Stimulated activated CD8-positive, alpha-beta memory T cell treated with anti-CD3 and anti-CD28 coated beads, Interleukin-15, amount 100 ng/mL, for 1 hour (primary cell): ENCODE data around the gene MTFP1.
"Not testable (repeated sequence)": the region's sequence is repeated elsewhere in the genome, so short reads cannot be mapped to it uniquely, and the experiment has no call there.

Experiments
- DNase-seq: peaks from one replicate; pipeline ENCODE4 v3.0.0-alpha.2; 2020; ENCODE audit warnings: low read depth

Gene MTFP1

DNA sequence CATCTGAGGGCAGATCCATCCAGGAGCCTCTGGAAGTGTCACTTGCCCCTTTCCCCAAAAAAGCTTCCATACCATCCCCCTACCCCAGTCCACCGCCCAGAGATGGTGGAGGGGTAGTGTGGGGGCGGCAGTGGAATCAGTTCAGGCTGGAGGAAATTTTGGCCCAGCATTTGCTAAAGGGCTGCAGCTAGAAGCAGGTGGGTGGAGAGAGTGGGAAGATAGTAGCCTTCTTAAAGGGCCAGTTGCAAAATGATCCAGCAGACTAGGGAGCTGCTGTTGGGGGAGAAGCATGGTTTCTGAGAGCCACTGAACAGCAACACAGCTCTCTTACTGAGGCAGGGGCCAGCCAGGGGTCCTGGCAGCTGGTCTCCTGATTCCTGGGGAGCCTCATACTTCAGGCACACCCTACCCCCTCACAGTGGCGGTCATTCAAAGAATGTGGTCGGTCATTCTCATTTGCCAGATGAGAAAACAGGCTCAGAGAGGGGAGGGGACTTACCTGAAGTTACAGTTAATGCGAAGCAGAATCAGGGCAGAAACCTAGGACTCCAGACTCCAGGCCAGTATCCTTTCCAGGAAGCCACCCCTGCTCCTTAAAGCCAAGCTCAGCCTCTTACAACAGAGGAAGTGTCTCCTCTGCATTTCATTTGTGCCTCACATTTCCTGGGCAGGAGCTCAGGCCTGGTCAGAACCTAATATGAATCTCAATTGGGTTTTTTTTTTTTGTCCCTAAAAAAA, 23.4 kb upstream of the MTFP1 start:
- DNase-seq = no peak

DNA sequence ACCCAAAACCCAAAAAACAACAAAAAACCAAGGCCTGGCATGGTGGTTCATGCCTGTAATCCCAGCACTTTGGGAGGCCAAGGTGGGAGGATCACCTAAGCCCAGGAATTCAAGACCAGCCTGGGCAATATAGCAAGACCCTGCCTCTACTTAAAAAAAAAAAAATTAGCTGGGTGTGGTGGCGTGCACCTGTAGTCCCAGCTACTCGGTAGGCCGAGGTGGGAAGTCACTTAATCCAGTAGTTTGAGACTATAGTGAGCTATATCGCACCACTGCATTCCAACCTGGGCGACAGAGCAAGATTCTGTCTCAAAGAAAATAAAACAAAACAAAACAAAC, 22.8 kb upstream of the MTFP1 start:
- DNase-seq = not testable (repeated sequence)

DNA sequence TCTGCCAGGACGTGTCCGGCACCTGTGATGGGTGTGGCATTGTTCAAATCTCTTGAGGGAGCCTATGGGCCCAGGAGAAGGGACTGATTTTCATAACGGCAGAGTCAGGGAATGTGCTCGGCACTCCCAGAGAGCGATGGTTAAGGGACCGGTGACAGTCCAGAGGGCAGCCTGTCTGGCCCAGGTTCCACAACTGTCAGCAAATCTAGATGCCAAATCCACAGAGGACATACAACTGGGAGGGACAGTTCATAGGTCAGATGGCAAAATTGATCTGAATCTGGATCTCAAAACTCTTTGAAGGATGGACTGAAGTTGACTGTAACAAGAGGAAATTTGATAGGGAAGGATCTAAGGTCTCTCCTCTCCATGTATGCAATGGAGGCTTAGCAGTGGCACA, 21.3 kb upstream of the MTFP1 start:
- no peak for DNase-seq

DNA sequence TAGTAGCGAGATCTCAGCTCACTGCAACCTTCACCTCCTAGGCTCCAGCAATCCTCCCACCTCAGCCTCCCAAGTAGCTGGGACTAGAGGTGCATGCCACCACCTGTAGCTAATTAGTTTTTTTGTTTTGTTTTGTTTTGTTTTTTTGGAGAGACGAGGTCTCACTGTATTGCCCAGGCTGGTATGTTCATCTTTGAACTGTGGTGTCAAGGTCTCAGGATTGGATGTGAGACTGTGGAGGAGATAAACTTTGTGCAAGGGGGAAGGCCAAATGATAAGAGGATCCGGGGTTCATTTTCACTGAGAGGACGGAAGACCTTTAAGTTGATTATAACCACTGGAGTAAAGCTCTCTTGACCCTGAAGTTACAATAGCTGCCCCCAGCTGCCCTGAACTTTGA, 19.8 kb upstream of the MTFP1 start:
- no peak for DNase-seq

DNA sequence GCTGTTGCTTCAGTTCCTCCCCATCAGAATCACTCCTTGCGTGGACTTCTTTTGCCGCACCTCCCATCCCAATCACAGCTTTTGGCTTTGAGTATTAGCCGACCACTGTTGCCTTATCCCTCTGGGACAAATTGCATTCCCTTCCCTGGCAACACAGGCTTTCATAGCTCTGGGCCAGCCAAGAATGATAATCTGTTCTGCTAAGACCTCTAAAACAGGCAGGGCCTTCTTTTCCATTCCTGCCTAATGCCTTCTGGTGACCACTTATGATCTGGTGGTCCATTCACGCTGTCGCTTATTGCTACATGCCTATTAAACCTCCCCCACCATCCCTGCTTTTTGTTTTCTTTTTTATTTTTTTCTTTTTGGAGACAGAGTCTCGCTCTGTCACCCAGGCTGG, 19.2 kb upstream of the MTFP1 start:
- DNase-seq = no peak

DNA sequence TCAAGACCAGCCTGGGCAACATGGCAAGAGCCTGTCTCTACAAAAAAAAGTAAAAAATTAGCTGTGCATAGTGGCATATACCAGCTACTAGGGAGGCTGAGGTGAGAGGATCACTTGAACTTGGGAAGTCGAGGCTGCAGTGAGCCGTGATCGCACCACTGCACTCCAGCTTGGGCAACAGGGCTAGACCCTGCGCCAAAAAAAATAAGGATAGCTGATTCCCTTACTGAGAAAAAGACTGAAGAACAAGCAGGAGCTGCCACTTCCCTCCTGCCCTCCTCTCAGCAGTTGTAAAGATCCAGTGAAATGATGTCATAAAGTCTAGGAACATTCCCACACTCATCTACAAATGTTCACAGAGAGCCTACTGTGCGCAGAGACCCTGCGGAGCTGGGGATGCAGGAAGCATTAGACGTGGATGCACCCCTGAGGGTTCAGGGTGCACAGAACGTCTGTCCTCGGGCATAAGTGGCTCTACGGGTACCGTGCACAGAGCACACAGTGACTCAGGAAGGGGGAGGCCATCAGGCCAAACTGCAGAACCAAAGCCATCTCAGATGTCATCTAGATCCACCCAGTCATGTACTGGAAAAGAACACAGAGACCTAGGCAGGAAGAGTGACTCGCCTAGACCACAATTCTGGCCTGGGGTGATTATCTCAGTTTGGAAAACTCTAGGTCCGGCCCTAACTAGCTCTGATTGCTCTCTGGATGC, 17.0 kb upstream of the MTFP1 start:
- no peak for DNase-seq

DNA sequence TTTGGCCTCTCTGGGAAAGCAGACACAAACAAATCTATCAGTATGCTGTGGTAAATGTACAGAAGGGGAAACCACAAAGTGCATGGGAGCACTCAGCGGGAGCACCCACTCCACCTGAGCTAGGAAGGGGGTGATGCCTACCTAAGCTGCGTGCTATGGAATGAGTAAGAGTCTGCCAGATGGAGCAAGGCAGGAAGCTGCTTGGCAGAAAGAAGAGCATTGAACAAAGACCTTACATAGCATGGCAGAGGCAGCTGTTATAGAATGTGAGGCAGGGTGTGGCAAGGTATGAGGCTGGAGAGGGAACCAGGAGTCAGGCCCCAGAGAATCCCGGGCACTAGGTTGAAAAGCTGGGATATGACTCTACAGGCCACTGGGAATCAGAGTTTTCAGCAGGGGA, 13.8 kb upstream of the MTFP1 start:
- no peak for DNase-seq

DNA sequence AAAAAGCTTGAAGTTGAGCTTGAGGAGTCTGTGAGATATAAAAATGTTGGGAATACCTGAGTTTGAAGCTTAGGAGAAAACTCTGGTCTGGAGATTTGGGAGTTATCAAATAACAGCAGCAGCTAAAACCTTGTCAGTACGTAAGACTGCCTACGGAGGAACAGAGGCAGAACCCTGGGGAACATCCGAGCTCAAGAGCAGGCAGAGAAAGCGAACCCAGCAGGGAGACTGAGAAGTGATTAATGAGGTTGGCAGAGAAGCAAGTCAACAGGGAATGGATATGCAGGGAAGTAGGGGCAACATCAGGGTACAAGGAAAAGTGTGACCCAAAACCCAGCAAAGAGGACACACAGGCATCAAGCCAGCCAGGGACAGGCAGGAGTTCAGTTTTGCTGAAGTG, 12.6 kb upstream of the MTFP1 start:
- DNase-seq = no peak

DNA sequence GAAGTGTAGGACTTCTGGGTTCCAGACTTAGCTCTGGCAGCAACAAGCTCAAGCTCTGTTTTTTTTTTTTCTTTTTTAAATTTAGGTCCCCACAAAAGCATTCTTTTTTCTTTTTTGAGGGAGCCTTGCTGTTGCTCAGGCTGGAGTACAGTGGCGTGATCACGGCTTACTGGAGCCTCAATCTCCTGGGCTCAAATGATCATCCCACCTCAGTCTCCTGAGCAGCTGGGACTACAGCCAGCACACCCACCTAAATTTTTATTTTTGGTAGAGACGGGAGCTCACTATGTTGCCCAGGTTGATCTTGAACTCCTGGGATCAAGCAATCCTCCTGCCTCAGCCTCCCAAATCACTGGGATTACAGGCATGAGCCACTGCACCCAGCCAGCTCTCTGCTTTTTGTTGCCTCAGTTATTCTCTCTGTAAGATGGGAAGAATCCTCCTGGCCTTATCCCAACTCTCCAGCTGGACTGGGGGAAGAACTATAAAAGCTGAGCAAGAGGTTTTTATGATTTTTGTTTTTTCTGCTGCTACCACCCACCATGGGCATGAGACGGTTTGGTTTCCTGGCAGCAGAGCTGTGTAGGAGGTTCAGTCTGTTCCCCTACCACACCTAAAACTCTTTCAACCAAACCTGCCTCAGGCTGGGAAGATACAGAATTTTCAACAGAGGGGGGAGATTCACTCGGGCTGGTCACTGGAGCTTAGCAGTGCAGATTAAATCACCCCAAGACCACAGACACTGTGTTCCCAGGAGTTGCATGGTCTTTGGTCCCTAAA, 11.6 kb upstream of the MTFP1 start:
- no peak for DNase-seq

DNA sequence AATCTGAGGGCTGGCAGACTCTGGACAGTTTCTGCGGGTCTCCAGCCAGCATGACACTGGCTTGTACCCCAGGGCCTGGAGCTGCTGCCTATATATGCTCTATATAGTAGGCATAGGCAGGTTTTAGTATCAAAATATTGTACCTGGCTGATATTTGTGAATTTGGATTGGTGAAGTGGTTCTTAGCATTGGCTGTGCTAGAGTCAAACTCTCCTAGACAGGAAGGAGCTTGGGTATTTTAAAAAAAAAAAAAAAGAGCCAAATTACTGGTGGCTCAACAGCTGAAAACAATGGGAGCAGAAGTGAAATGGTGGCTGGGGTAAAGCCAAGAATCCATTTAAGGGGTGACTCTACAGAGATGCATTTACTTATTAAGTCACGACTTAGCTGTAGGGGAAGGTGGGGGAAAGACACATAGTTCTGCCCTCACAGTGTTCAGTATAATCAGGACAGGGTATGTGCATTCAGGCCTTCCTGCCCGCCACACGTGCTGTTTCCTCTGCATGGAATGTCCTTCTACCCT, 11.0 kb upstream of the MTFP1 start:
- no peak for DNase-seq

DNA sequence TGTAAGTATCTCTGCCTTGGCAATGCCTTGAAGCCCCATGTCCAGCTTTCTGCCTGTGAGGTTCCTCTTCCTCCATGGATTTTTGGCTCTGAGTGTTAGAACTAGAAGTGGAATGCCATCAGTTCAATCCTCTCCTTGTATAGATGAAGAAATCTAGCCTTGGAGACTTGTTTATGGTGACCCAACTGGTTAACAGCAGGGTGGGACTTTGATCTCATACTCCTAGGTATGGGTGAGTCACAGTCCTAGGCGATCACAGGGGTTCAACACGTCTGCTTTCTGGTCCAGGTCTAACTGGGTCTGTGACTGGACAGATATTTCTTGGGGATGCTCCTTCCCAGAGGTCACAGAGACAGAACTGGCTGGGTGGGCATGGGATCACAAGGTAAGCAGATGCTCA, 9.2 kb upstream of the MTFP1 start:
- no peak for DNase-seq

DNA sequence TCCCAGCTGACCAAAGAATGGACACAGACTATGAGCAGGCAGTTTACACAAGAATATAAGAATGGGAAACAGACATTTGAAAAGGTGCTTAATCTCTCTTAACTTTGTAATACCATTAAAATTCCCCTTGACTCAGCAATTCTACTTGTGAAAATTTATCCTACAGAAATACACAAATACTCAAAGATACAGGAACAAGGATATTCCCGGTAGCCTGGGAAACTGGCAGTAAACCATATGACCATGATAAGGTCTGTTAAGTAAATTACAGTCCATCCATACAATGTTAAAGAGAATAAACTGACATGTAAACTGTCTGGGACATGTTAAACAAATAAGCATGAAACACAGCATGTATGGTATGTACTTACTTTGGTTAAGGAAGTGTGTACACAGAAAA, 8.7 kb upstream of the MTFP1 start:
- DNase-seq = no peak

DNA sequence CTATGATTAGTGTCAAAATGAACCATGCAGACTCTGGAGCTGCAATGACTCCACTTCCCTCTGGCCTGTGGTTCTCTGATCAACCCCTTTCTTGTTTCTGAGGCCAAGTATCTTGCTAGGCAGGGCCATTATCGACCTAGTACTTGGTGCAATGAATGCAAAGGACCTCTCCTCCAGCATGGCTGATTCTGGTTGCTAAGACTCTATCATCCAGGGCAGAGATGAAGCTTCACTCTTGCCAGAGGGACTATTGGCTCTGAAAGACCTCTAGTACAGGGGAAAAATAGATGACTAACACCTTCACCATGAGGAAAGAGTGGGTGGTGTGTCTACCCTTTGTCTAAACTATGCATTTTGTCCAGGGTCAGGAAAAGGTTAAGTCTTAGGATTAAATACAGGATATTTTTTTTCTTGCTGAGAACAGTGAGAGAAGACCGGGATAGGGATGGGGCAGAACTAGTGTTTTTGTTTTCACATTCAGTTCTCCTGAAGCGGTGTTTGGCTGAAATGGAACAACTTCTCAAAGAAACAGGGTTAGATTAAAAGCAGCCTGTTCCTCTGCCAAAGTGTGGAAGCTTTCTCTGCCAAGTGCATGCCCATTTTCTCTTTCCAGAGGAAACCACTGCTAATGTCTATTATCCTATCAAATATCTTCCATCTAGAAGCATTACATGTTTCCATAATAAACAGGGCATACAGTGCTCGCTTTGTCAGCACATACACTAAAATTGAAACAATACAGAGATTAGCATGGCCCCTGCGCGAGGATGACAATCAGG, 5.0 kb upstream of the MTFP1 start:
- DNase-seq = no peak

DNA sequence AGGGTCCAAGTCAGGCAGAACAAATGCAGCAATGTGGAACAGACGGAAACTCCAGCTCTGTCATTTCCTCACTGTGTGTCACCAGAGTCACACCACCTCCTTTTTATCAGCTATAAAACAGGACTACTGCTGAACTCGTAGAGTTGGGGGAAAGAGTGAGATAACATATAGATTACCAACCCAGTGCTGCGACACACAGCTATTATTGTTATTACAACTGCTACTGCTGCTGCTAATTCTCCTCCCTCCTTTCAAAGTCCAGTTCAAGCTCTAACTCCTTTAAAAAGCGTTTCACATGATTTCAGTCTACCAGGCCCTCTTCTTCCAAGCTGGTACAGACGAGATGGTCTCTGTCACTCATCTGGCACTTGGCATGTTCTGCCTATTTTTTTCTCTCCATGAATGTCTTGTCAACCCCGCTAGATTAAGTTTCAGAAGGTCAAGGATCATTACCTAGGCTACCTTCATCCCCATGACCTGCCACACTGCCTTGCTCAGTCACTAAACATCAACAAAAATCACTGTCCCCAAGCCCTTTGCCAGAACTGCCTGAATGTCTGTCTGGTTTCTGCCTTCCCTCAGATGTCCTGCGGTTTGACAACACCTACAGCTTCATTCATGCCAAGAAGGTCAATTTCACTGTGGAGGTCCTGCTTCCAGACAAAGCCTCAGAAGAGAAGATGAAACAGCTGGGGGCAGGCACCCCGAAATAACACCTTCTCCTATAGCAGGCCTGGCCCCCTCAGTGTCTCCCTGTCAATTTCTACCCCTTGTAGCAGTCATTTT, 3.7 kb upstream of the MTFP1 start:
- DNase-seq = no peak

DNA sequence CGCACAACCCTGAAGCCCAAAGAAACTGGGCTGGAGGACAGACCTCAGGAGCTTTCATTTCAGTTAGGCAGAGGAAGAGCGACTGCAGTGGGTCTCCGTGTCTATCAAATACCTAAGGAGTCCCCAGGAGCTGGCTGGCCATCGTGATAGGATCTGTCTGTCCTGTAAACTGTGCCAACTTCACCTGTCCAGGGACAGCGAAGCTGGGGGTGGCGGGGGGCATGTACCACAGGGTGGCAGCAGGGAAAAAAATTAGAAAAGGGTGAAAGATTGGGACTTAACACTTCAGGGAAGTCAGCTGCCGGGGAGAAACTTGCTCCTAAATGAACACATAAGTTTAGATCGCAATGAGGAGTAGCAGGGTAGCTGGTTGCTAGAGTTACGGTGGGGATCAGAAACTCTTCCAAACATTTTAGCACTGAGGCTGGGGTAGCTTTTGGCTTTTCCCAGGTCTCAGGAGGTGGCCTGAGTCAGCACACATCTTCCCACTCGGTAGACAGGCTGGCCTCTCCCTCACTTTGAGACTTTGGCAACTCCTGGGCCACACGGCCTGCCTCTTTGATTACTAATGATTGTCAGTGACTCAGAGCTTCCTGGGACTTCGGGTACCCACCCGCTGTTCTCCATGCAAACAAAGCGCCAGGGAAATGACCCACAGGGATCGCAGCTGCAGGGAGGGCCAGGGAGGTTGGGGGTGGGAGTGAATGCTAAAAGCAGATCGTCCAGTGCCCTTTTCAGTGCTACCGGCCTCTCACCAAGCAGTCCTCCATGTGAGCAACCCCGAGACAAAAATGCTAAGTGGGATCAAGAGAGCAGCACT, 2.9 kb upstream of the MTFP1 start:
- DNase-seq = no peak

DNA sequence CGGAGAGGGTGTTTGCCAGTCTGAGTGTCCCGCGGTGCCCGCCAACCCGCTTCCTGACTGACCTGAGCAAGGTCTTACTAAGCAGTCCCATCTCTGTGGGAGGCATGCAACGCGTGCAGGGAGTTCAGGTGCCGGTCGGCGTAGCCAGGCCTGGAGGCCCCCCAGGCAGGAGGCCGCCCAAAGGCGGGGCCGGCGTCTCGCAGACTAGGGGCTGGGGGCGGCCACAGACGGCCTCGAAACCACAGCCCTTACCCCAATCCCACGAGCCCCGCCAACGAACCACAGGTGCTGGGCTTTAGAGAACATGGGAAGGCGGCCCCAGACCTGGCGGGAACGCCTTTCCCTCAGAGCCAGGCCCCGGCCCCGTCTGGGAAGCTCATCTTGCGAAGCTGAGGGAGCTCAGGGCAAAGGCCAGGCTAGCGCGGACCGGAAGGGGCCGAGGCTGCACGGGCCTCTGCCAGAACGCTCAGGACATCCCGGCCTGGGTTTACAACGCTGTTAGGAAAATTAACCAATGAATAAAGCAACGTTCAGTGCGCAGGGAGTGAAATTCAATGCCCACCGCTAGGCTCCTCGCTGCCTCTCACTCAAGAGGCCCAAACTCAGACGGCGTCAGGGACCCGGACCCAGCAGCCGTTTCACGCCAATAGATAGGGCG, 2.1 kb upstream of the MTFP1 start:
- no peak for DNase-seq

DNA sequence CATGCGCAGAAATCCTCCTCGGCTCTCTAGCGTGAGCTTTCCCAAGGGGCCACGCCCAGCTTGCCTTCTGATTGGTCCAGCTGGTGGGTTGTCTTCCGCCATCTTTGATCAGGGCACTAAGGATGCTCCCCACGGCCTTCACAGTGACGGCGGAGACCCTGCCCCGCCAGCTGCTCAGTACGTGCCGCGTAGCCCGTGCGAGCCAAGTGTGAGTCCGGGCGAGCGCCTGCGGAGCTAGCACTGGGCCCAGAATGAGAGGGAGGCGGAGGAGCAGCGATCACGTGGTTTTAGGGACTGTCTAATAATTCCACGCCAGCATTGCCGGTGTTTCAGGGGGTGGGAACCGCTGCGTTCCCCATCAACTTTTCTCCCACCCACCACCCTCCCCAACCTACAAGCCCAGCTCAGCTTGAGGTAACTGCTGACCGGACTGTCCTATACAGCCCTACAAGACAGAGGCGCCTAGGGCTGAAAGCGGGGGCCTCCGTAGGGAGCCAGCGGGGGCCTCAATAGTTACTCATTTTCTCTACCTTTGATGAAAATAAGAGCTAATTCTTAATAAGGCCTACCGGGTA, 1.5 kb upstream of the MTFP1 start:
- peak; percentile 93 for DNase-seq

DNA sequence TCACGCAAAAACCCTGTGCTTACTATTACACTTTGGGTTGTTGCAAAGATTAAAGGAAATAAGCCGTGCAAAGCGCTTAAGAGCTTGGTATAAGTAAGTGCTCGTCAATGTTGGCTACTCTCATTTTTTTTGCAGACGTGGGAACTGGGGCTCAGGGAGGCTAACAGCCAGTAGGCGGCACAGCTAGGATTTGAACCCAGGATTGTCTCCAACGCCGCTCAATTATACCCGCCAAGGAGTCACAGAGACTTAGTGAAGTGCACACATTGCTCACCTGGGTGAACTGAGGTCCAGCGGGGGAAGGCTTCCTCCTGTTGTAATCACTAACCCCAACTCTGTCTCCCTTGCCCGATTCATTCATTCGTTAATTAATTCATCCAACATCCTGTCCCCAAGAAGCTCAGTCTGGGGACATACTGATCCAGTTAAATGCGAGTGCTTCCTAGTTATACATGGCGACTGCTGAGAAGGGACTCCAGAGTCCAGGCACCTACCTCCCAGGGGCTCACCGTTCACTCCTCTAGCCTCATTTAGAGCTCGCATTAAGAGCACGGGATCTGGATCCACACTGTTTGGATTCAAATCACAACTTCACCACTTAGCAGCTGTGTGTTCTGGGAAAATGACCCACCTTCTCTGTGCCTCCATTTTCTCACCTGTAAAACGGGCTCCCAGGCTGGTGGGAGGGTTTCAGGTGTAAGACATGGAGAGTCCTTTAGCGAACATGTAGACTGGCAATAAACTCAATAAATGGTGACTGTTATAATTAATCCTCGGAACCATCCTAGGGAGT, 838 bp upstream of the MTFP1 start:
- DNase-seq = no peak

DNA sequence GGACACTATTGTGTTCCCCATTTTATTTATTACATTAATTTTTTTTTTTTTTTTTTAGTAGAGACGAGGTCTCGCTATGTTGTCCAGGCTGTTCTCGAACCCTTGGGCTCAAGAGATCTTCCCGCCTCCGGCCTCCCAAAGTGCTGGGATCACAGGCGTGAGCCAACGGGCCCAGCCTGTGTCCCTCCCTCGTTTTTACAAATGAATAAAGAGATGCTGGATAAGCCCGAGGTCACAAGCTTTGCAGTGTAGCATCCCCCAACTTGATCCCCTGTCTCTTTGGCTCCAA, 297 bp upstream of the MTFP1 start:
- DNase-seq = no peak
